ENCODE results near the gene ABCA5. TPM values are rescaled to one million over a fixed set of nuclear protein-coding genes. Genes with fewer than 3 reads are reported as not detected.

Gene ABCA5
- total and polyA plus RNA-seq, 10 of the 15 experiments (the other 5 are each of a cell fraction or from before 2014, with no cell fraction given), result 11.8 to 31.1 (median 18.1) TPM

DNA sequence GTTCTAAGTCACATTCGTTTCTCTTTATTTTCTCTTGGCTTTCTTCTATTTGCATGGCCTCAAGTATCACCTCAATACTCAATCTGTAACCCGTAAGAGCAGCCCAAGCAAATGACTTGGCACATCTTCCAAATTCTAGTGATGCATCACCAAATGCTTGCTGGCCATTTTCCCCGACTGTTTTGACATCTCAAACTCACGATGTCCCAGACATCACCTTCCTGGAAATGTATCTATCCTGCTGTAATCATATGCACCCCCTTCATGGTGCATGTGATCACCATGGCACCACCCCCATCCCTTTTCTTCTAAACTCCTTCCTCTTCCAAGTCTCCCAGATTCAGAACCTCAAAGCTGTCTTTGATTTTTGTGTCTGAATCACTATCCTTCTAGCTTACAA, 24.0 kb upstream of the ABCA5 start:
- Histone ChIP-seq H3K9ac (ENCODE audit: control insufficient read depth, insufficient read depth, low read length) (no peak overlapping the region), H3K27me3 (replicated peaks in 1 of 2; ENCODE audit: control insufficient read depth in 2 of 2, insufficient read depth in 2 of 2, low read length in 1 of 2) (no peaks in the 10 kb centered on the region), H3K27ac (ENCODE audit: control insufficient read depth, insufficient read depth) (no peak overlapping the region), H2AFZ (ENCODE audit: control insufficient read depth, low read depth, low read length) (no peak overlapping the region), H3K4me1 (ENCODE audit: control insufficient read depth, insufficient read depth, low read length) (no peaks in the 10 kb centered on the region), H3K4me2 (ENCODE audit: control insufficient read depth, insufficient read depth) (no peak overlapping the region), H3K9me3 (replicated peaks; ENCODE audit: control insufficient read depth, insufficient read depth, low read length) (no peaks in the 10 kb centered on the region), H3K36me3 (ENCODE audit: control insufficient read depth in 2 of 2, insufficient read depth in 2 of 2, low read length in 1 of 2) (no peaks in the 10 kb centered on the region), H4K20me1 (ENCODE audit: control insufficient read depth, insufficient read depth) (no peaks in the 10 kb centered on the region), H3K79me2 (ENCODE audit: control insufficient read depth, insufficient read depth, low read length) (no peaks in the 10 kb centered on the region), H3K4me3 (no peak overlapping the region)
- SMC1A ChIA-PET (ENCODE audit: uncharacterized antibody, unreplicated experiment), result no interaction called here
- no peak for ATAC-seq
- RAD21 ChIA-PET (ENCODE audit: unreplicated experiment), result interaction anchor here (0.9 kb wide), 1 partner anchor 44 kb away, joined by 3 read pairs; no protein-coding TSS in a partner anchor
- no peak for FAIRE-seq
- in situ Hi-C loops (cut with MboI), result no loop called here
- BruUV-seq (replicated peaks), result no TSS peak
- 62% methylated on average over 4 of the region's 4 CpGs for WGBS (ENCODE audit: insufficient coverage, insufficient replicate concordance, low lambda C conversion rate, missing lambda C conversion rate)
- CTCF ChIA-PET, result no interaction called here
- POLR2A ChIA-PET, result no interaction called here
- intact Hi-C loops (cut with micrococcal nuclease; ENCODE audit: unreplicated experiment), result no loop called here
- TF ChIP-seq HCFC1 (IDR thresholded peaks at IDR 0.05; ENCODE audit: low read length) (no peak), CHD1 (IDR thresholded peaks at IDR 0.05; ENCODE audit: low read depth, low read length) (no peak), NR2F1 (conservative IDR thresholded peaks at IDR 0.05) (no peak), POLR2AphosphoS2 (IDR thresholded peaks at IDR 0.05; ENCODE audit: low read depth, low read length) (no peak)
- TF ChIP-seq, protein P1, sequence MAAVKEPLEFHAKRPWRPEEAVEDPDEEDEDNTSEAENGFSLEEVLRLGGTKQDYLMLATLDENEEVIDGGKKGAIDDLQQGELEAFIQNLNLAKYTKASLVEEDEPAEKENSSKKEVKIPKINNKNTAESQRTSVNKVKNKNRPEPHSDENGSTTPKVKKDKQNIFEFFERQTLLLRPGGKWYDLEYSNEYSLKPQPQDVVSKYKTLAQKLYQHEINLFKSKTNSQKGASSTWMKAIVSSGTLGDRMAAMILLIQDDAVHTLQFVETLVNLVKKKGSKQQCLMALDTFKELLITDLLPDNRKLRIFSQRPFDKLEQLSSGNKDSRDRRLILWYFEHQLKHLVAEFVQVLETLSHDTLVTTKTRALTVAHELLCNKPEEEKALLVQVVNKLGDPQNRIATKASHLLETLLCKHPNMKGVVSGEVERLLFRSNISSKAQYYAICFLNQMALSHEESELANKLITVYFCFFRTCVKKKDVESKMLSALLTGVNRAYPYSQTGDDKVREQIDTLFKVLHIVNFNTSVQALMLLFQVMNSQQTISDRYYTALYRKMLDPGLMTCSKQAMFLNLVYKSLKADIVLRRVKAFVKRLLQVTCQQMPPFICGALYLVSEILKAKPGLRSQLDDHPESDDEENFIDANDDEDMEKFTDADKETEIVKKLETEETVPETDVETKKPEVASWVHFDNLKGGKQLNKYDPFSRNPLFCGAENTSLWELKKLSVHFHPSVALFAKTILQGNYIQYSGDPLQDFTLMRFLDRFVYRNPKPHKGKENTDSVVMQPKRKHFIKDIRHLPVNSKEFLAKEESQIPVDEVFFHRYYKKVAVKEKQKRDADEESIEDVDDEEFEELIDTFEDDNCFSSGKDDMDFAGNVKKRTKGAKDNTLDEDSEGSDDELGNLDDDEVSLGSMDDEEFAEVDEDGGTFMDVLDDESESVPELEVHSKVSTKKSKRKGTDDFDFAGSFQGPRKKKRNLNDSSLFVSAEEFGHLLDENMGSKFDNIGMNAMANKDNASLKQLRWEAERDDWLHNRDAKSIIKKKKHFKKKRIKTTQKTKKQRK (IDR thresholded peaks at IDR 0.05; ENCODE audit: low read depth, low read length), result no peak
- no peak for DNase-seq (ENCODE audit: low read depth, low spot score)

DNA sequence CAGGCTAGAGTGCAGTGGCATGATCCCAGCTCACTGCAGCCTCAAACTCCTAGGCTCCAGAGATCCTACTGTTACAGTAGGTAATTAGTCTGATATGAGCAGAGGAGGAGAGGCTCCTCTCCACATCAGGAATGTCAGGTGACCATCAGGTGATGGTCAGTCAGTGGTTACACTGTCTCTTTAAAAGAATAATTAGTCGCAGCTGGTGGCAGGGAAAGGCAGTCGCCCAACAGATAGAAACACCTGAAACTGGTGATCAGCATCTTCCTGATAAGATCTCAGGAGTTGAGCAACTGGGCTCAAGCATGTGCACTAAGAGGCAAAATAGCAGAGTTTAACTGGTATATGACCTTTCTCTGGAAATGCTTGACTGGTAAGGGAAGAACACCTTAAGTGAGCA, 21.5 kb upstream of the ABCA5 start:
- Histone ChIP-seq H3K36me3 (ENCODE audit: control insufficient read depth in 2 of 2, insufficient read depth in 2 of 2, low read length in 1 of 2) (no peaks in the 10 kb centered on the region), H3K4me1 (ENCODE audit: control insufficient read depth, insufficient read depth, low read length) (no peaks in the 10 kb centered on the region), H3K27ac (ENCODE audit: control insufficient read depth, insufficient read depth) (no peak overlapping the region), H3K4me3 (no peak overlapping the region), H3K79me2 (ENCODE audit: control insufficient read depth, insufficient read depth, low read length) (no peaks in the 10 kb centered on the region), H3K9me3 (replicated peaks; ENCODE audit: control insufficient read depth, insufficient read depth, low read length) (no peaks in the 10 kb centered on the region), H3K9ac (ENCODE audit: control insufficient read depth, insufficient read depth, low read length) (no peak overlapping the region), H2AFZ (ENCODE audit: control insufficient read depth, low read depth, low read length) (no peak overlapping the region), H3K27me3 (replicated peaks in 1 of 2; ENCODE audit: control insufficient read depth in 2 of 2, insufficient read depth in 2 of 2, low read length in 1 of 2) (no peaks in the 10 kb centered on the region), H3K4me2 (ENCODE audit: control insufficient read depth, insufficient read depth) (no peak overlapping the region), H4K20me1 (ENCODE audit: control insufficient read depth, insufficient read depth) (no peaks in the 10 kb centered on the region)
- in situ Hi-C loops (cut with MboI), result no loop called here
- 76% methylated on average over 2 of the region's 2 CpGs for WGBS (ENCODE audit: insufficient coverage, insufficient replicate concordance, low lambda C conversion rate, missing lambda C conversion rate)
- CTCF ChIA-PET, result no interaction called here
- intact Hi-C loops (cut with micrococcal nuclease; ENCODE audit: unreplicated experiment), result no loop called here
- ATAC-seq (no peak), DNase-seq (ENCODE audit: low read depth, low spot score) (no peak), FAIRE-seq (no peak)
- RAD21 ChIA-PET (ENCODE audit: unreplicated experiment), result no interaction called here
- TF ChIP-seq EED (IDR thresholded peaks at IDR 0.05; ENCODE audit: low read depth) (no peak), MTA2 (IDR thresholded peaks at IDR 0.05; ENCODE audit: low read depth) (no peak), TAF1 (IDR thresholded peaks at IDR 0.05; ENCODE audit: borderline replicate concordance, low read depth, low read length) (no peak), HDAC2 (IDR thresholded peaks at IDR 0.05) (no peak)
- SMC1A ChIA-PET (ENCODE audit: uncharacterized antibody, unreplicated experiment), result no interaction called here
- POLR2A ChIA-PET, result no interaction called here
- no TSS peak for BruUV-seq (replicated peaks)

All from GM12878 (cell line).